Tibial nerve (tissue), 4 donors: ENCODE data around the gene S100A4.

Source experiments
- CTCF ChIP-seq, 5 experiments: fragments of 200-600 bp in 3 of 5; fragments of 450-650 bp in 2 of 5; sonication (generic) in 3 of 5; IDR thresholded peaks; one replicate each; pipeline ENCODE4 v1.5.1; 2016 to 2019; ENCODE audit warnings: antibody characterized with exemption in 5 of 5, mild to moderate bottlenecking in 3 of 5, moderate library complexity in 2 of 5
- EP300 ChIP-seq, 2 donors: sonication (generic); formaldehyde crosslinking; IDR thresholded peaks; one replicate each; pipeline ENCODE4 v1.6.1; 2017; ENCODE audit warnings: antibody characterized with exemption in 2 of 2, mild to moderate bottlenecking in 1 of 2
- POLR2A ChIP-seq, 2 donors: fragments of 450-650 bp; IDR thresholded peaks; one replicate each; pipeline ENCODE4 v1.6.1; 2017; ENCODE audit warnings: antibody characterized with exemption in 2 of 2, mild to moderate bottlenecking in 2 of 2, moderate library complexity in 2 of 2

GRCh38 chr1:153510984-153511410 is 34.6 kb downstream of the S100A4 start:
- TF ChIP-seq POLR2A (IDR thresholded peaks at IDR 0.05) (no peak), CTCF (IDR thresholded peaks at IDR 0.05) (peak; percentile 79 to 94 (median 91)), EP300 (IDR thresholded peaks at IDR 0.05) (peak in 1 of 2 donors; percentile 28)
